K562 (cell line): Measurements from ENCODE around the gene DLGAP5. TPM values are rescaled to one million over a fixed set of nuclear protein-coding genes. Genes with fewer than 3 reads are reported as not detected.
A peak's percentile ranks its signal among the peaks of the same experiment; 100 is the strongest.

ENCODE experiments used
- BHLHE40 ChIP-seq: IDR thresholded peaks from 2 replicates; pipeline ENCODE4 v1.6.1; 2011; ENCODE audit warnings: low read length, improper control_type of control experiment
- E2F6 ChIP-seq, 2 experiments: IDR thresholded peaks; 2 replicates each; pipeline ENCODE4 v1.6.1; 2011; ENCODE audit warnings: borderline replicate concordance in 1 of 2, control low read depth in 1 of 2, low read depth in 1 of 2, low read length in 1 of 2, mild to moderate bottlenecking in 1 of 2, mixed read lengths in 1 of 2, moderate library complexity in 1 of 2; ENCODE audit not compliant: insufficient read depth in 1 of 2, insufficient read length in 1 of 2, poor library complexity in 1 of 2, severe bottlenecking in 1 of 2; ENCODE audit errors: extremely low read depth in 1 of 2
- FOXM1 ChIP-seq, 2 experiments: fragments of 450-650 bp in 1 of 2; sonication (generic) in 1 of 2; formaldehyde crosslinking in 1 of 2; IDR thresholded peaks; 2 replicates each; pipeline versions ENCODE4 v1.6.1 to v1.9.0; 2017 to 2022; ENCODE audit warnings: low read depth in 2 of 2, mild to moderate bottlenecking in 2 of 2, missing genetic modification reagents in 1 of 2, moderate library complexity in 1 of 2
- HMBOX1 ChIP-seq: sonication (generic); IDR thresholded peaks from 2 replicates; pipeline ENCODE4 v1.6.1; 2016
- HSF4 ChIP-seq: fragments of 250-450 bp; sonication (Bioruptor Pico); IDR thresholded peaks from 2 replicates; pipeline ENCODE4 v2.1.2; 2022; ENCODE audit warnings: mild to moderate bottlenecking, moderate library complexity, borderline replicate concordance
- IFI16 ChIP-seq: fragments of 250-450 bp; sonication (Bioruptor Pico); IDR thresholded peaks from 2 replicates; pipeline ENCODE4 v2.1.2; 2022; ENCODE audit warnings: mild to moderate bottlenecking, inconsistent platforms
- KLF16 ChIP-seq: IDR thresholded peaks from 2 replicates; pipeline ENCODE4 v1.6.1; 2016; ENCODE audit warnings: antibody characterized with exemption
- KLF6 ChIP-seq: fragments of 250-450 bp; sonication (Bioruptor Pico); IDR thresholded peaks from 2 replicates; pipeline ENCODE4 v1.4.0; 2020; ENCODE audit warnings: mild to moderate bottlenecking, moderate library complexity, borderline replicate concordance
- MEF2D ChIP-seq: conservative IDR thresholded peaks from 2 replicates; pipeline ENCODE4 v1.6.1; 2016; ENCODE audit warnings: low read depth, missing genetic modification characterization, missing compliant biosample characterization
- NBN ChIP-seq: fragments of 450-650 bp; IDR thresholded peaks from 2 replicates; pipeline ENCODE4 v1.6.1; 2016; ENCODE audit warnings: low read depth, mild to moderate bottlenecking
- NCOA2 ChIP-seq, 2 experiments: fragments of 450-650 bp; IDR thresholded peaks; 2 replicates each; pipeline ENCODE4 v1.6.1; 2018; ENCODE audit warnings: mild to moderate bottlenecking in 2 of 2, moderate library complexity in 1 of 2; ENCODE audit not compliant: partially characterized antibody in 2 of 2
- NFE2 ChIP-seq: IDR thresholded peaks from 2 replicates; pipeline ENCODE4 v1.6.1; 2014; ENCODE audit warnings: antibody characterized with exemption, low read depth
- PYGO2 ChIP-seq: fragments of 450-650 bp; IDR thresholded peaks from 2 replicates; pipeline ENCODE4 v1.6.1; 2016; ENCODE audit warnings: mild to moderate bottlenecking, missing genetic modification characterization, moderate library complexity, missing compliant biosample characterization
- RBFOX2 ChIP-seq: fragments of 200-400 bp; formaldehyde crosslinking; IDR thresholded peaks from 2 replicates; pipeline ENCODE4 v1.6.1; 2017; ENCODE audit warnings: low read depth, mild to moderate bottlenecking, low read length, moderate library complexity
- SRF ChIP-seq, 2 experiments: fragments of 250-450, 450-650 bp in 1 of 2; sonication (Bioruptor Pico) in 1 of 2; sonication (generic) in 1 of 2; formaldehyde crosslinking; IDR thresholded peaks; 2 replicates each; pipeline versions ENCODE4 v1.5.0 to v1.5.1; 2020 to 2022; ENCODE audit warnings: mild to moderate bottlenecking in 1 of 2, missing genetic modification reagents in 1 of 2
- SRSF7 ChIP-seq: fragments of 200-400 bp; formaldehyde crosslinking; optimal IDR thresholded peaks from 2 replicates; pipeline ENCODE3; 2017; ENCODE audit warnings: mild to moderate bottlenecking, low read depth, low read length
- ZBTB2 ChIP-seq: fragments of 450-650 bp; IDR thresholded peaks from 2 replicates; pipeline ENCODE4 v1.6.1; 2016; ENCODE audit warnings: antibody characterized with exemption
- ZC3H4 ChIP-seq: sonication (generic); formaldehyde crosslinking; IDR thresholded peaks from 2 replicates; pipeline ENCODE4 v1.9.0; 2021; ENCODE audit warnings: missing genetic modification reagents, borderline replicate concordance
- ZNF197 ChIP-seq: fragments of 200-800 bp; sonication (Bioruptor generic); IDR thresholded peaks from 2 replicates; pipeline ENCODE4 v1.6.1; 2016; ENCODE audit warnings: low read depth, missing genetic modification characterization, missing compliant biosample characterization
- ZNF766 ChIP-seq: fragments of 200-800 bp; sonication (Bioruptor generic); conservative IDR thresholded peaks from 2 replicates; pipeline ENCODE4 v1.6.1; 2016; ENCODE audit warnings: missing genetic modification characterization, missing compliant biosample characterization
- polyA plus RNA-seq, 8 experiments: library from polyadenylated mRNA; depleted of rRNA in 4 of 8; stranded (reverse) in 5 of 8; unstranded in 3 of 8; fragments of >200 nt; fragmentation: Nextera tagmentation in 2 of 8; fragmentation: Illumina TruSeq in 1 of 8; extraction: Ambion mirVana in 2 of 8; extraction: Trizol in 1 of 8; gene quantifications; 2 replicates each; pipeline versions ENCODE4 v1.2.1 to v1.2.3, GENCODE V29; 2011 to 2014; ENCODE audit warnings: inconsistent platforms in 1 of 8, missing spikeins in 1 of 8
- total RNA-seq, 7 experiments: library from RNA; depleted of rRNA in 6 of 7; stranded (reverse); fragments of >200 nt in 6 of 7; fragmentation: Illumina TruSeq in 2 of 7; extraction: Trizol in 2 of 7; gene quantifications; 2 replicates each; pipeline versions ENCODE4 v1.2.1 to v1.2.3, GENCODE V29; 2011 to 2021; ENCODE audit warnings: low replicate concordance in 1 of 7
- TF ChIP-seq, protein P1 (sequence below): fragments of 250-450 bp; sonication (Bioruptor Pico); IDR thresholded peaks from 2 replicates; pipeline ENCODE4 v1.4.0; 2020; ENCODE audit warnings: mild to moderate bottlenecking

Gene DLGAP5
- total and polyA plus RNA-seq, 9 of the 15 experiments (the other 6 are each of a cell fraction or from before 2014, with no cell fraction given) = 39.1 to 80.0 (median 59.9) TPM

DNA sequence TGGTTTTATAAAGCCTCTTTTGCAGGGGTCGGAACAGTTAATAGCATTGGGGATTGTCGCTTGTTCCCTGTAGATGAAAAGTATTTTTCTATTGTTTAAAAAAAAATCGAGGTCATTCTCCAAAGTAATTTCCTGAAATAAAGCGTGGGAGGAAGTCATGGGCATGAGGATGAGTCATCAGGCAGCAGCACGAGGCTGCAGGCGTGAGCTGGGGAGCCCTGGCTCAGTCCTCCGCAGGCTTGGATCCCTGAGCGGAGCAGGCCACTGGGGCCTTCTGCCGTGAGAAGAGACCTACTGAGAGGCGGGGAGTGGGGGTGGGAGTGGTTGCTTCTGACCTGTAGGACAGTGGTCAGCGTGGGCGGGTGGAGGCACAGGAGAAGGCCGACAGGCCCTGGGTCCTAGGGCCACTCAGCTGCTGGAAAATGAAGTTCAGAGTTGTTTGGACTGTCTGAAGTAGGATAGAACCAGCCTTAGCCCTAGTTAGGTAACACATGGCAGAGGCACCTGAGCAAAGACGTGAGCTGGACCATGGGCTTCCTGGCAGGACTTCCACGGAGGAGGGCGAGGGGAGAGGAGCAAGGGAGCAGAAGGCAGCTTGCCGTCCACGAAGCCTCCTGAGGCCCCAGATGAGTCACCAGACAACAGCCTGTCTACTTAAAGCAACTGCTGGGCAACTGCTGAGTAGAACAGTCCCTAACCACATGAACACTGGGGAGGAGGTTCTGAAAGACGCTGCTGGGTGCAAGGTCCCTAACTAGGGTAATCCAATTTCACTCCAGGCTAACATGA lies 83.4 kb downstream of the DLGAP5 start (continued):
- TF ChIP-seq ZBTB2 (no peak), ZNF766 (peak; percentile 40; the same call in 1 of the 2 replicates), ZNF197 (CRISPR knock-in tag) (peak; percentile 29; the same call in 1 of the 2 replicates), ZC3H4 (CRISPR knock-in tag) (no peak), SRSF7 (no peak), SRF (CRISPR knock-in tag; IDR thresholded peaks at IDR 0.05) (no peak), IFI16 (CRISPR knock-in tag) (0 out of 2 replicates have a peak, but pooled peaks have one; percentile 27), KLF16 (no peak), KLF6 (CRISPR knock-in tag) (peak; percentile 70; the same call in 1 of the 2 replicates), BHLHE40 (peak; percentile 88), NFE2 (peak; percentile 69), NBN (no peak), E2F6 (IDR thresholded peaks at IDR 0.05; ENCODE audit: borderline replicate concordance in 1 of 2, extremely low read depth in 1 of 2, insufficient read depth in 1 of 2, insufficient read length in 1 of 2, low read depth in 1 of 2, low read length in 1 of 2, poor library complexity in 1 of 2, severe bottlenecking in 1 of 2) (peak; percentile 84 to 92), RBFOX2 (peak; percentile 71), NCOA2 (IDR thresholded peaks at IDR 0.05; ENCODE audit: partially characterized antibody in 2 of 2) (peak in 1 of 2 experiments; percentile 80), HMBOX1 (no peak), PYGO2 (tag) (no peak), MEF2D (tag) (peak; percentile 74), FOXM1 (IDR thresholded peaks at IDR 0.05; ENCODE audit: low read depth) (no peak), FOXM1 (CRISPR knock-in tag; IDR thresholded peaks at IDR 0.05; ENCODE audit: low read depth) (0 out of 2 replicates have a peak, but pooled peaks have one; percentile 46), HSF4 (peak; percentile 50; the same call in 1 of the 2 replicates)
- TF ChIP-seq, protein P1, sequence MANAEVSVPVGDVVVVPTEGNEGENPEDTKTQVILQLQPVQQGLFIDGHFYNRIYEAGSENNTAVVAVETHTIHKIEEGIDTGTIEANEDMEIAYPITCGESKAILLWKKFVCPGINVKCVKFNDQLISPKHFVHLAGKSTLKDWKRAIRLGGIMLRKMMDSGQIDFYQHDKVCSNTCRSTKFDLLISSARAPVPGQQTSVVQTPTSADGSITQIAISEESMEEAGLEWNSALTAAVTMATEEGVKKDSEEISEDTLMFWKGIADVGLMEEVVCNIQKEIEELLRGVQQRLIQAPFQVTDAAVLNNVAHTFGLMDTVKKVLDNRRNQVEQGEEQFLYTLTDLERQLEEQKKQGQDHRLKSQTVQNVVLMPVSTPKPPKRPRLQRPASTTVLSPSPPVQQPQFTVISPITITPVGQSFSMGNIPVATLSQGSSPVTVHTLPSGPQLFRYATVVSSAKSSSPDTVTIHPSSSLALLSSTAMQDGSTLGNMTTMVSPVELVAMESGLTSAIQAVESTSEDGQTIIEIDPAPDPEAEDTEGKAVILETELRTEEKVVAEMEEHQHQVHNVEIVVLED (CRISPR knock-in tag) = 0 out of 2 replicates have a peak, but pooled peaks have one; percentile 33
